A673 (cell line): ENCODE measurements around the gene CWF19L1.

Experiments
- EZH2 ChIP-seq: fragments of 200-600 bp; sonication (generic); IDR thresholded peaks from 2 replicates; pipeline ENCODE4 v1.6.1; 2017; ENCODE audit warnings: borderline replicate concordance, low read depth, mild to moderate bottlenecking, mixed read lengths, antibody characterized with exemption, low read length; ENCODE audit not compliant: poor library complexity, severe bottlenecking
- TF ChIP-seq, protein P1 (sequence below): fragments of 300-800, 200-600 bp; sonication (generic); conservative IDR thresholded peaks from 2 replicates; pipeline ENCODE4 v1.5.1; 2017; ENCODE audit warnings: low read depth, mild to moderate bottlenecking, antibody characterized with exemption, low read length, moderate library complexity, mixed read lengths

DNA sequence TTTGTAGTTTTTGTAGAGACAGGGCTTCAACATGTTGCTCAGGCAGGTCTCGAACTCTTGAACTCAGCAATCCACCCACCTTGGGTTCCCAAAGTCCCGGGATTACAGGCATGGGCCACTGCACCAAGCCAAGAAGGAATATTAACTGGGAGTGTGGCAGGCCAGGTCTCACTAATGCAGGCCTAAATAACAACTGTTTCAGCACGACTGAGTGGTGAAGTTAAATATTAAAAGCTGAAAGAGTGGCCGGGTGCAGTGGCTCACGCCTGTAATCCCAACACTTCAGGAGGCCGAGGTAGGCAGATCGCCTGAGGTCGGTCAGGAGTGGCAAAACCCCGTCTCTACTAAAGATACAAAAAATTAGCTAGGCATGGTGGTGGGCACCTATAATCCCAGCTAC is 59.2 kb downstream of the CWF19L1 start:
- TF ChIP-seq, protein P1, sequence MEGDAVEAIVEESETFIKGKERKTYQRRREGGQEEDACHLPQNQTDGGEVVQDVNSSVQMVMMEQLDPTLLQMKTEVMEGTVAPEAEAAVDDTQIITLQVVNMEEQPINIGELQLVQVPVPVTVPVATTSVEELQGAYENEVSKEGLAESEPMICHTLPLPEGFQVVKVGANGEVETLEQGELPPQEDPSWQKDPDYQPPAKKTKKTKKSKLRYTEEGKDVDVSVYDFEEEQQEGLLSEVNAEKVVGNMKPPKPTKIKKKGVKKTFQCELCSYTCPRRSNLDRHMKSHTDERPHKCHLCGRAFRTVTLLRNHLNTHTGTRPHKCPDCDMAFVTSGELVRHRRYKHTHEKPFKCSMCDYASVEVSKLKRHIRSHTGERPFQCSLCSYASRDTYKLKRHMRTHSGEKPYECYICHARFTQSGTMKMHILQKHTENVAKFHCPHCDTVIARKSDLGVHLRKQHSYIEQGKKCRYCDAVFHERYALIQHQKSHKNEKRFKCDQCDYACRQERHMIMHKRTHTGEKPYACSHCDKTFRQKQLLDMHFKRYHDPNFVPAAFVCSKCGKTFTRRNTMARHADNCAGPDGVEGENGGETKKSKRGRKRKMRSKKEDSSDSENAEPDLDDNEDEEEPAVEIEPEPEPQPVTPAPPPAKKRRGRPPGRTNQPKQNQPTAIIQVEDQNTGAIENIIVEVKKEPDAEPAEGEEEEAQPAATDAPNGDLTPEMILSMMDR = no peak
- no peak for TF ChIP-seq EZH2
